LNCaP clone FGC (cell line): ENCODE data around the gene NTSR2.
A peak's percentile ranks its signal among the peaks of the same experiment; 100 is the strongest.

ENCODE experiments used
- DNase-seq: peaks from one replicate; pipeline ENCODE4 v3.0.0-alpha.2; 2011; ENCODE audit warnings: low read depth
- H3K4me3 ChIP-seq: 2 replicates; pipeline ENCODE4 v1.5.1; 2011; ENCODE audit warnings: mild to moderate bottlenecking, low read depth, low read length, control low read depth
- CTCF ChIP-seq: IDR thresholded peaks from 2 replicates; pipeline ENCODE4 v1.5.1; 2012; ENCODE audit warnings: mild to moderate bottlenecking; ENCODE audit not compliant: control insufficient read depth, insufficient read depth; ENCODE audit errors: extremely low read depth

NTSR2 gene

GRCh38 chr2:11695576-11695975 is 25.6 kb upstream of the NTSR2 start:
- no peak for DNase-seq
- no peak overlapping the region for H3K4me3 ChIP-seq
- no peak for TF ChIP-seq CTCF

- TF ChIP-seq CTCF: peak; percentile 78
- H3K4me3 ChIP-seq: no peak overlapping the region
- no peak for DNase-seq
Observed at GRCh38 chr2:11692966-11693521, 23.0 kb upstream of the NTSR2 start.

GRCh38 chr2:11691076-11691660 is 21.2 kb upstream of the NTSR2 start:
- no peak overlapping the region for H3K4me3 ChIP-seq
- no peak for DNase-seq
- no peak for TF ChIP-seq CTCF

- peak; percentile 52 for TF ChIP-seq CTCF
- no peak for DNase-seq
- no peak overlapping the region for H3K4me3 ChIP-seq
Observed at GRCh38 chr2:11688222-11689069, 18.5 kb upstream of the NTSR2 start.

DNA sequence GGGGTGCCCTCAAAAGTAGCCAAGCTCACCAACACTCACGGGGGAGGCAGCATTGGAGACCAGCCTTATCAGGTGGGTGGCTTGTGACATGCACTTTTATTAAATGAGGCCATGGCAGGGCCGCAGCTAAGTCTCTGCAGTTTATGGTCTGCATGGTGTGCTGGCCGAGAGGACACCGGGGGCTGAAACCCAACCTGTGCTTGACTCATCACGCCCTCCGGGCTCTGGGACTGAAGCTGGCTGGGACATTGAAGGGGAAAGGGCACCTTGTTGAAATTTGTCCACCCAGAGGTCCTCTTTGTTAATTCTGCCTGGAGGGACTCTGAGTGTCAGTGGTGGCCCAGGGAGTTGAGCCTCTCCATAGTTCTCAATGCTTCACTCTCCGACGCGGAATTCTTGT is 17.7 kb upstream of the NTSR2 start:
- H3K4me3 ChIP-seq: no peak overlapping the region
- no peak for TF ChIP-seq CTCF
- no peak for DNase-seq

GRCh38 chr2:11685906-11686470 is 16.0 kb upstream of the NTSR2 start:
- H3K4me3 ChIP-seq: no peak overlapping the region
- TF ChIP-seq CTCF: no peak
- DNase-seq: no peak
